Measurements from ENCODE around the gene ACKR2. TPM values are rescaled to one million over a fixed set of nuclear protein-coding genes. Genes with fewer than 3 reads are reported as not detected.

Gene ACKR2
- total RNA-seq, 1 experiment from 2014 or later = not detected

- H3K27ac ChIP-seq (ENCODE audit: insufficient read length, low read depth, low read length) = no peak overlapping the region
- H2AK5ac ChIP-seq (ENCODE audit: insufficient read length, low read length) = no peak overlapping the region
- H3K4me1 Mint-ChIP-seq = peaks cover 15 to 17% of the 10 kb centered on the region in 2 experiments
- no peaks in the 10 kb centered on the region for H4K20me1 ChIP-seq (ENCODE audit: control insufficient read depth, insufficient read depth, insufficient read length)
- no peaks in the 10 kb centered on the region for H3K4me1 ChIP-seq (ENCODE audit: insufficient read depth, low read length)
- H3K79me1 ChIP-seq (ENCODE audit: insufficient read depth, low read depth, low read length, poor library complexity, severe bottlenecking) = no peaks in the 10 kb centered on the region
- no peaks in the 10 kb centered on the region for H3K9me3 ChIP-seq (ENCODE audit: control insufficient read depth, low read depth, low read length)
- H2BK5ac ChIP-seq (ENCODE audit: insufficient read length, low read length) = no peak overlapping the region
- no peak overlapping the region; a peak in 1 of 7 replicates for H3K27ac Mint-ChIP-seq
- peaks cover 18 to 26% of the 10 kb centered on the region in 2 experiments for H3K9me3 Mint-ChIP-seq
- H3K23ac ChIP-seq (ENCODE audit: insufficient read length, low read depth, low read length) = no peak overlapping the region
- peaks cover 9 to 23% (median 11%) of the 10 kb centered on the region in 3 experiments for H3K36me3 Mint-ChIP-seq (ENCODE audit: insufficient read depth in 1 of 3, low read depth in 3 of 3)
- no peak overlapping the region for H4K91ac ChIP-seq (ENCODE audit: insufficient read length, low read depth, low read length)
- no peak overlapping the region for H3K18ac ChIP-seq (ENCODE audit: insufficient read length, low read depth, low read length)
- peaks cover 10% of the 10 kb centered on the region; the same call in 1 of the 2 replicates for H3K27me3 Mint-ChIP-seq (ENCODE audit: low read depth)
- H2BK120ac ChIP-seq (ENCODE audit: low read depth, low read length, poor library complexity, severe bottlenecking) = no peak overlapping the region
- no peak overlapping the region for H3K56ac ChIP-seq (ENCODE audit: insufficient read length, low read depth, low read length)
- no peak overlapping the region for H3K9ac ChIP-seq (ENCODE audit: extremely low read depth, insufficient read length, low read length)
- no peak overlapping the region for H4K8ac ChIP-seq (replicated peaks; ENCODE audit: insufficient read length, low read depth, low read length)
- no peaks in the 10 kb centered on the region for H3K23me2 ChIP-seq (ENCODE audit: insufficient read length, low read depth, low read length, poor library complexity, severe bottlenecking)
- H2BK20ac ChIP-seq (ENCODE audit: low read depth, low read length, poor library complexity, severe bottlenecking) = no peak overlapping the region
- H3K4me3 Mint-ChIP-seq = no peak overlapping the region
- no peak overlapping the region for H3K14ac ChIP-seq (ENCODE audit: insufficient read depth, low read length)
- no peak overlapping the region for H3K4ac ChIP-seq (ENCODE audit: low read depth, low read length)
- no peak overlapping the region for H3T11ph ChIP-seq (ENCODE audit: low read length)
- WGBS (ENCODE audit: extremely low coverage, insufficient read length, low lambda C conversion rate) = no CpG with 5 or more reads among the region's 4 CpGs
- H2BK12ac ChIP-seq (ENCODE audit: insufficient read length, low read depth, low read length) = no peak overlapping the region
- DNase-seq = no peak
- TF ChIP-seq CTCF (conservative IDR thresholded peaks at IDR 0.05) = no peak
- H4K5ac ChIP-seq (ENCODE audit: insufficient read length, low read depth, low read length) = no peak overlapping the region
- H2BK15ac ChIP-seq (ENCODE audit: low read depth, low read length) = no peak overlapping the region
- H3K27me3 ChIP-seq (ENCODE audit: insufficient read depth, low read length) = no peaks in the 10 kb centered on the region
- H3K79me2 ChIP-seq (ENCODE audit: insufficient read depth, low read length) = no peaks in the 10 kb centered on the region
- H2AFZ ChIP-seq (ENCODE audit: low read length) = no peak overlapping the region
- no peak overlapping the region for H3K4me2 ChIP-seq (ENCODE audit: insufficient read depth, insufficient read length, low read length)
Observed at GRCh38 chr3:42906848-42907183, 97.6 kb downstream of the ACKR2 start.
